ENCODE results near the gene PKP4.
"Not testable (repeated sequence)": the region's sequence is repeated elsewhere in the genome, so short reads cannot be mapped to it uniquely, and the experiment has no call there.

DNA sequence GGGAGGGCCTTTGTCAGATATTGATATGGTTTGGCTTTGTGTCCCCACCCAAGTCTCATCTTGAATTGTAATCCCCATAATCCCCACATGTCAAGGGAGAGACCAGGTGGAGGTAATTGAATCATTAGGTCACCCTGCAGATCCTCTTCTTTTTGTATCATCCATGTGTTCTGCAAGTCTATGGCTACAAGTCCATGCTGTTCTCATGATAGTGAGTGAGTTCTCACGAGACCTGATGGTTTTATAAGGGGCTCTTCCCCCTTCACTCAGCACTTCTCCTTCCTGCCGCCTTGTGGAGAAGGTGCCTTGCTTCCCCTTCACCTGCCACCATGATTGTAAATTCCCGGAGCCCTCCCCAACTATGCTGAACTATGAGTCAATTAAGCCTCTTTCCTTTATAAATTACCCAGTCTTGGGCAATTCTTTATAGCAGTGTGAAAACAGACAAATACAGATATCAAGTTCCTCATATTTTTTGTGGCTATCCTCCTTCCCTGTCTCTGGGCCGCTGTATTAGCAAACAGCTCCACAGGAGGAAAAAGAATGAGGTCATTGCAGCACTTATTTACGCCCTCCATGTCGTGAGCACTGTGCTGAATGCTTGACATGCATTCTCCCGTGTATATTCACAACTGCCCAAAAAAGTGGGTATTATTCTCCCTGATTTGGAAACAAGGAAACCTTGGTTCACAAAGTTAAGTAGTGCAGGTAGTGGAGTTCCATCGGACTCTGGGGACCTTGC, 248.1 kb downstream of the PKP4 start:
- TF ChIP-seq, protein P1, sequence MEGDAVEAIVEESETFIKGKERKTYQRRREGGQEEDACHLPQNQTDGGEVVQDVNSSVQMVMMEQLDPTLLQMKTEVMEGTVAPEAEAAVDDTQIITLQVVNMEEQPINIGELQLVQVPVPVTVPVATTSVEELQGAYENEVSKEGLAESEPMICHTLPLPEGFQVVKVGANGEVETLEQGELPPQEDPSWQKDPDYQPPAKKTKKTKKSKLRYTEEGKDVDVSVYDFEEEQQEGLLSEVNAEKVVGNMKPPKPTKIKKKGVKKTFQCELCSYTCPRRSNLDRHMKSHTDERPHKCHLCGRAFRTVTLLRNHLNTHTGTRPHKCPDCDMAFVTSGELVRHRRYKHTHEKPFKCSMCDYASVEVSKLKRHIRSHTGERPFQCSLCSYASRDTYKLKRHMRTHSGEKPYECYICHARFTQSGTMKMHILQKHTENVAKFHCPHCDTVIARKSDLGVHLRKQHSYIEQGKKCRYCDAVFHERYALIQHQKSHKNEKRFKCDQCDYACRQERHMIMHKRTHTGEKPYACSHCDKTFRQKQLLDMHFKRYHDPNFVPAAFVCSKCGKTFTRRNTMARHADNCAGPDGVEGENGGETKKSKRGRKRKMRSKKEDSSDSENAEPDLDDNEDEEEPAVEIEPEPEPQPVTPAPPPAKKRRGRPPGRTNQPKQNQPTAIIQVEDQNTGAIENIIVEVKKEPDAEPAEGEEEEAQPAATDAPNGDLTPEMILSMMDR (IDR thresholded peaks at IDR 0.05): not testable (repeated sequence)
- TF ChIP-seq EZH2phosphoT487, EZH2 (IDR thresholded peaks at IDR 0.05): not testable (repeated sequence)
